AG09319 (cell line): ENCODE results near the gene COG5.
A peak's percentile ranks its signal among the peaks of the same experiment; 100 is the strongest.

Experiments used
- DNase-seq: peaks from one replicate; pipeline ENCODE4 v3.0.0-alpha.2; 2010; ENCODE audit warnings: low read depth; ENCODE audit errors: extremely low read depth
- TF ChIP-seq, protein P1 (sequence below): IDR thresholded peaks from 2 replicates; pipeline ENCODE4 v1.5.1; 2011; ENCODE audit warnings: low read depth, mild to moderate bottlenecking, inconsistent platforms, low read length, moderate library complexity

The COG5 gene

DNA sequence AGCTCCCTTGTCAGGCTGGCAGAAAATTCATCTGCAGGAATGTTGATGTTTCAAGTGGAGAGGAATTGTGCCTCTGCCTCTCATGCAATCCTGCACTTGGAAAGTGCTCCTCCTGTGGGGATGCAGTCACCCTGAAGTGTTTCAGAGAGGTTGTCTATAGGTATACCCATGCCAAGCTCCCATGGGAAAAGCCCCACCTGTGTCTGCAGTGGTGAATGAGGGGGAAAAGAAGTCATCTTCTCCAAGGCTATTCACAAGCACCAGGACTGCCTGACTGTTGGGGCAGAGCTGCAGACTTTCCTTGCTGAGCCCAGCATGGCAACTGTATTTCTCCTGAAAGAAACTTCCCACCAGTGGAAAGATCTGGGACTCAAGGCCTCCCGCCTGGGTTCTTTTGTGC is 58.4 kb downstream of the COG5 start:
- TF ChIP-seq, protein P1, sequence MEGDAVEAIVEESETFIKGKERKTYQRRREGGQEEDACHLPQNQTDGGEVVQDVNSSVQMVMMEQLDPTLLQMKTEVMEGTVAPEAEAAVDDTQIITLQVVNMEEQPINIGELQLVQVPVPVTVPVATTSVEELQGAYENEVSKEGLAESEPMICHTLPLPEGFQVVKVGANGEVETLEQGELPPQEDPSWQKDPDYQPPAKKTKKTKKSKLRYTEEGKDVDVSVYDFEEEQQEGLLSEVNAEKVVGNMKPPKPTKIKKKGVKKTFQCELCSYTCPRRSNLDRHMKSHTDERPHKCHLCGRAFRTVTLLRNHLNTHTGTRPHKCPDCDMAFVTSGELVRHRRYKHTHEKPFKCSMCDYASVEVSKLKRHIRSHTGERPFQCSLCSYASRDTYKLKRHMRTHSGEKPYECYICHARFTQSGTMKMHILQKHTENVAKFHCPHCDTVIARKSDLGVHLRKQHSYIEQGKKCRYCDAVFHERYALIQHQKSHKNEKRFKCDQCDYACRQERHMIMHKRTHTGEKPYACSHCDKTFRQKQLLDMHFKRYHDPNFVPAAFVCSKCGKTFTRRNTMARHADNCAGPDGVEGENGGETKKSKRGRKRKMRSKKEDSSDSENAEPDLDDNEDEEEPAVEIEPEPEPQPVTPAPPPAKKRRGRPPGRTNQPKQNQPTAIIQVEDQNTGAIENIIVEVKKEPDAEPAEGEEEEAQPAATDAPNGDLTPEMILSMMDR = no peak
- no peak for DNase-seq

DNA sequence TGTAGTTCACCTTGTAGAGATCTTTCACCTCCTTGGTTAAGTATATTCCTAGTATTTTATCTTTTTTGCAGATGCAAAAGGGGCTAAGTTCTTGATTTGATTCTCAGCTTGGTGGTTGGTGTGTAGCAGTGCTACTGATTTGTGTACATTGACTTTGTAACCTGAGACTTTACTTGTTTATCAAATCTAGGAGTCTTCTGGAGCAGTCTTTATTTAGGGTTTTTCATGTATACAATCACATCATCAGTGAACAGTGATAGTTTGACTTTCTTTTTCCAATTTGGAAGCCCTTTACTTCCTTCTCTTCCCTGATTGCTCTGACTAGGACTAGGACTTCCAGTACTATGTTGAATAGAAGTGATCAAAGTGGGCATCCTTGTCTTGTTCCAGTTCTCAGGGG is 60.0 kb downstream of the COG5 start:
- TF ChIP-seq, protein P1 = no peak
- no peak for DNase-seq

GRCh38 chr7:107502797-107503196 is 60.9 kb downstream of the COG5 start:
- DNase-seq = no peak
- TF ChIP-seq, protein P1 = no peak

GRCh38 chr7:107502154-107502553 is 61.6 kb downstream of the COG5 start:
- TF ChIP-seq, protein P1 = no peak
- no peak for DNase-seq

- DNase-seq = no peak
Observed at GRCh38 chr7:107501593-107501992, 62.1 kb downstream of the COG5 start.

GRCh38 chr7:107499731-107500130 is 64.0 kb downstream of the COG5 start:
- TF ChIP-seq, protein P1 = no peak
- DNase-seq = no peak

More at GRCh38 chr7:107501593-107501992, 62.1 kb downstream of the COG5 start:
- TF ChIP-seq, protein P1 = peak; percentile 35

- DNase-seq = no peak
- TF ChIP-seq, protein P1 = no peak
Observed at GRCh38 chr7:107495516-107495915, 68.2 kb downstream of the COG5 start.
